GM23338 (cell line): ENCODE measurements around the gene S100B. TPM values are rescaled to one million over a fixed set of nuclear protein-coding genes. Genes with fewer than 3 reads are reported as not detected.

Experiments used
- ATAC-seq: fragments of 200-7000 bp; cut with Tn5 transposase; 3 replicates; pipeline ENCODE4 v1.9.1; 2020
- DNase-seq: peaks from one replicate; pipeline ENCODE4 v3.0.0-alpha.2; 2015; ENCODE audit warnings: low spot score
- H2AFZ ChIP-seq: fragments of 200-600 bp; sonication (generic); 2 replicates; pipeline ENCODE4 v1.8.0; 2016; ENCODE audit warnings: antibody characterized with exemption, mild to moderate bottlenecking, moderate library complexity
- H3F3A ChIP-seq: fragments of 200-600 bp; sonication (generic); replicated peaks from 2 replicates; pipeline ENCODE4 v1.8.0; 2017; ENCODE audit warnings: antibody characterized with exemption, mixed run types, low read depth
- H3K27ac ChIP-seq: fragments of 200-600 bp; sonication (generic); 2 replicates; pipeline ENCODE4 v1.6.1; 2016; ENCODE audit warnings: low read depth
- H3K27me3 ChIP-seq: fragments of 200-600 bp; sonication (generic); 2 replicates; pipeline ENCODE4 v1.8.0; 2016; ENCODE audit warnings: mild to moderate bottlenecking, mixed run types, moderate library complexity; ENCODE audit not compliant: insufficient read depth
- H3K36me3 ChIP-seq: fragments of 200-600 bp; sonication (generic); 2 replicates; pipeline ENCODE4 v1.8.0; 2016; ENCODE audit warnings: mild to moderate bottlenecking; ENCODE audit not compliant: insufficient read depth
- H3K4me1 ChIP-seq: fragments of 200-600 bp; sonication (generic); 2 replicates; pipeline ENCODE4 v1.8.0; 2016; ENCODE audit warnings: mild to moderate bottlenecking, moderate library complexity; ENCODE audit not compliant: insufficient read depth
- H3K4me2 ChIP-seq: fragments of 200-600 bp; sonication (generic); 2 replicates; pipeline ENCODE4 v1.7.1; 2017; ENCODE audit warnings: mixed run types
- H3K4me3 ChIP-seq: fragments of 200-600 bp; sonication (generic); 2 replicates; pipeline ENCODE4 v1.6.1; 2016; ENCODE audit warnings: mixed run types
- H3K79me2 ChIP-seq: fragments of 200-600 bp; sonication (generic); replicated peaks from 2 replicates; pipeline ENCODE4 v1.8.0; 2017; ENCODE audit warnings: mild to moderate bottlenecking; ENCODE audit not compliant: insufficient read depth
- H3K9me2 ChIP-seq: fragments of 200-600 bp; sonication (generic); 2 replicates; pipeline ENCODE4 v1.8.0; 2017; ENCODE audit not compliant: insufficient read depth
- H4K20me1 ChIP-seq: fragments of 200-600 bp; sonication (generic); replicated peaks from 2 replicates; pipeline ENCODE4 v1.8.0; 2017; ENCODE audit warnings: mild to moderate bottlenecking; ENCODE audit not compliant: insufficient read depth
- H3K27ac Mint-ChIP-seq: 2 replicates; pipeline ENCODE4 v1.8.0; 2020; ENCODE audit warnings: inconsistent platforms, mild to moderate bottlenecking, moderate library complexity, mixed read lengths
- H3K27me3 Mint-ChIP-seq: 3 replicates; pipeline ENCODE4 v1.8.0; 2022; ENCODE audit warnings: low read depth, mild to moderate bottlenecking, moderate library complexity, mixed read lengths, inconsistent platforms; ENCODE audit not compliant: insufficient read depth, poor library complexity
- H3K36me3 Mint-ChIP-seq: 3 replicates; pipeline ENCODE4 v1.8.0; 2021; ENCODE audit warnings: low read depth, mild to moderate bottlenecking, inconsistent platforms, moderate library complexity, mixed read lengths
- H3K4me1 Mint-ChIP-seq: 3 replicates; pipeline ENCODE4 v1.8.0; 2020; ENCODE audit warnings: mild to moderate bottlenecking, inconsistent platforms, mixed read lengths
- H3K4me3 Mint-ChIP-seq: 3 replicates; pipeline ENCODE4 v1.8.0; 2021; ENCODE audit warnings: moderate library complexity, mild to moderate bottlenecking, inconsistent platforms, mixed read lengths
- H3K9me3 Mint-ChIP-seq: 3 replicates; pipeline ENCODE4 v1.8.0; 2020; ENCODE audit warnings: moderate library complexity, mild to moderate bottlenecking, inconsistent platforms, mixed read lengths
- CTCF ChIP-seq, 2 experiments: fragments of 200-600 bp in 1 of 2; sonication (generic) in 1 of 2; conservative IDR thresholded peaks; 2 replicates each; pipeline versions ENCODE4 v1.5.1 to v1.6.1; 2016 to 2017; ENCODE audit warnings: antibody characterized with exemption in 2 of 2, low read depth in 2 of 2, mild to moderate bottlenecking in 2 of 2, moderate library complexity in 1 of 2
- JUNB ChIP-seq: IDR thresholded peaks from one replicate; pipeline ENCODE4 v1.6.1; 2016; ENCODE audit warnings: antibody characterized with exemption; ENCODE audit not compliant: unreplicated experiment
- REST ChIP-seq: IDR thresholded peaks from one replicate; pipeline ENCODE4 v1.6.1; 2018; ENCODE audit warnings: antibody characterized with exemption; ENCODE audit not compliant: unreplicated experiment
- STAT1 ChIP-seq: IDR thresholded peaks from one replicate; pipeline ENCODE4 v1.6.1; 2016; ENCODE audit warnings: antibody characterized with exemption; ENCODE audit not compliant: unreplicated experiment
- ZNF462 ChIP-seq: fragments of 250-450 bp; sonication (Bioruptor Pico); IDR thresholded peaks from 2 replicates; pipeline ENCODE4 v1.5.0; 2020; ENCODE audit warnings: mild to moderate bottlenecking, moderate library complexity
- polyA plus RNA-seq: library from polyadenylated mRNA; unstranded; fragments of >200 nt; fragmentation: Nextera tagmentation; extraction: Ambion mirVana; gene quantifications from 2 replicates; pipeline ENCODE4 v1.2.1, GENCODE V29; 2016
- total RNA-seq: library from RNA; depleted of rRNA; stranded (reverse); fragments of >200 nt; shearing (Covaris generic); gene quantifications from 2 replicates; pipeline ENCODE4 v1.2.3, GENCODE V29; 2014

Gene S100B
- total and polyA plus RNA-seq, 2 experiments from 2014 or later = 0.97 to 1.5 TPM

- H3K4me2 ChIP-seq = no peak overlapping the region
- no peaks in the 10 kb centered on the region for H3K9me2 ChIP-seq
- no peak overlapping the region for H2AFZ ChIP-seq
- no peaks in the 10 kb centered on the region for H3K36me3 ChIP-seq
- H3K4me1 ChIP-seq = no peaks in the 10 kb centered on the region
- H3K4me3 Mint-ChIP-seq = no peak overlapping the region
- no peaks in the 10 kb centered on the region for H3K79me2 ChIP-seq
- H3K27ac Mint-ChIP-seq = no peak overlapping the region
- H3F3A ChIP-seq = no peaks in the 10 kb centered on the region
- DNase-seq (no peak), ATAC-seq (no peak)
- no peak overlapping the region for H3K27ac ChIP-seq
- H3K4me1 Mint-ChIP-seq = no peaks in the 10 kb centered on the region; the same call in 2 of the 3 replicates
- peaks cover 18% of the 10 kb centered on the region; the same call in 2 of the 3 replicates for H3K36me3 Mint-ChIP-seq
- H4K20me1 ChIP-seq = no peaks in the 10 kb centered on the region
- no peaks in the 10 kb centered on the region for H3K27me3 ChIP-seq
- no peak overlapping the region for H3K4me3 ChIP-seq
- H3K9me3 Mint-ChIP-seq = no peaks in the 10 kb centered on the region
- no peak for TF ChIP-seq ZNF462
- TF ChIP-seq CTCF (conservative IDR thresholded peaks at IDR 0.05; ENCODE audit: low read depth in 2 of 2) = no peak
- no peak for TF ChIP-seq STAT1
- no peak for TF ChIP-seq JUNB
- TF ChIP-seq REST = no peak
- H3K27me3 Mint-ChIP-seq = peaks cover 11% of the 10 kb centered on the region
Observed at GRCh38 chr21:46557919-46558392, 46.9 kb downstream of the S100B start.
